ENCODE results near the gene CHST8. TPM values are rescaled to one million over a fixed set of nuclear protein-coding genes. Genes with fewer than 3 reads are reported as not detected.
"Not testable (repeated sequence)": the region's sequence is repeated elsewhere in the genome, so short reads cannot be mapped to it uniquely, and the experiment has no call there.

The CHST8 gene
- total RNA-seq, 5 donors from 2014 or later (not counting 1 experiment from before 2014, with no cell fraction given), result not detected

GRCh38 chr19:33603377-33603776 lies 18.4 kb upstream of the CHST8 start:
- peaks cover 16 to 33% (median 20%) of the 10 kb centered on the region in 3 donors for H3K9me3 Mint-ChIP-seq

GRCh38 chr19:33604651-33605050 lies 17.1 kb upstream of the CHST8 start:
- no peak for DNase-seq
- Histone ChIP-seq H3K4me1 (ENCODE audit: control insufficient read depth in 1 of 2, extremely low read depth in 1 of 2, insufficient read depth in 2 of 2, low read length in 2 of 2) (no peaks in the 10 kb centered on the region), H3K27ac (ENCODE audit: low read length) (no peak overlapping the region), H3K4me3 (ENCODE audit: control insufficient read depth in 1 of 2, extremely low read depth in 1 of 2, low read length in 1 of 2) (no peak overlapping the region), H3K36me3 (ENCODE audit: control insufficient read depth in 2 of 2, extremely low read depth in 1 of 2, insufficient read depth in 1 of 2, low read length in 1 of 2) (no peaks in the 10 kb centered on the region), H3K27me3 (replicated peaks in 1 of 2; ENCODE audit: control insufficient read depth in 2 of 2, extremely low read depth in 1 of 2, insufficient read depth in 2 of 2, low read length in 1 of 2) (peaks cover 0 to 12% of the 10 kb centered on the region in 2 experiments), H3K9me3 (peaks cover 2% of the 10 kb centered on the region)
- Mint-ChIP-seq H3K27me3 (peaks cover 15 to 26% of the 10 kb centered on the region in 2 donors), H3K9me3 (peaks cover 16 to 41% (median 20%) of the 10 kb centered on the region in 3 donors), H3K36me3 (no peaks in the 10 kb centered on the region), H3K4me1 (no peaks in the 10 kb centered on the region), H3K27ac (no peak overlapping the region), H3K4me3 (no peak overlapping the region)
- 58% methylated on average over 2 of the region's 5 CpGs for WGBS (ENCODE audit: insufficient coverage)
- ChIA-PET POLR2A (no interaction called here), CTCF (no interaction called here)
- no peak for ATAC-seq (replicated peaks in 1 of 4)

More at GRCh38 chr19:33603377-33603776, 18.4 kb upstream of the CHST8 start:
- H3K9me3 ChIP-seq, result no peaks in the 10 kb centered on the region
- ChIA-PET POLR2A (no interaction called here), CTCF (no interaction called here)
- no peaks in the 10 kb centered on the region for H3K36me3 Mint-ChIP-seq
- H3K27me3 Mint-ChIP-seq, result peaks cover 20 to 35% of the 10 kb centered on the region in 2 donors
- no peak overlapping the region for H3K4me3 ChIP-seq (ENCODE audit: control insufficient read depth in 1 of 2, extremely low read depth in 1 of 2, low read length in 1 of 2)
- H3K4me1 Mint-ChIP-seq, result no peaks in the 10 kb centered on the region
- no peak overlapping the region for H3K27ac Mint-ChIP-seq
- no peak overlapping the region for H3K4me3 Mint-ChIP-seq
- no peak for DNase-seq
- H3K27ac ChIP-seq (ENCODE audit: low read length), result no peak overlapping the region
- no peaks in the 10 kb centered on the region for H3K4me1 ChIP-seq (ENCODE audit: control insufficient read depth in 1 of 2, extremely low read depth in 1 of 2, insufficient read depth in 2 of 2, low read length in 2 of 2)
- ATAC-seq (replicated peaks in 1 of 4), result no peak
- 94% methylated on average over 2 of the region's 6 CpGs for WGBS (ENCODE audit: insufficient coverage)
- no peaks in the 10 kb centered on the region for H3K36me3 ChIP-seq (ENCODE audit: control insufficient read depth in 2 of 2, extremely low read depth in 1 of 2, insufficient read depth in 1 of 2, low read length in 1 of 2)
- peaks cover 0 to 12% of the 10 kb centered on the region in 2 experiments for H3K27me3 ChIP-seq (replicated peaks in 1 of 2; ENCODE audit: control insufficient read depth in 2 of 2, extremely low read depth in 1 of 2, insufficient read depth in 2 of 2, low read length in 1 of 2)

GRCh38 chr19:33605803-33606295 lies 15.9 kb upstream of the CHST8 start:
- DNase-seq; ATAC-seq (replicated peaks in 1 of 4); POLR2A ChIA-PET; H3K27ac ChIP-seq (ENCODE audit: low read length); H3K36me3 ChIP-seq (ENCODE audit: control insufficient read depth in 2 of 2, extremely low read depth in 1 of 2, insufficient read depth in 1 of 2, low read length in 1 of 2); CTCF ChIA-PET; H3K4me3 ChIP-seq (ENCODE audit: control insufficient read depth in 1 of 2, extremely low read depth in 1 of 2, low read length in 1 of 2); H3K36me3 Mint-ChIP-seq; H3K4me3 Mint-ChIP-seq; H3K9me3 ChIP-seq; H3K4me1 ChIP-seq (ENCODE audit: control insufficient read depth in 1 of 2, extremely low read depth in 1 of 2, insufficient read depth in 2 of 2, low read length in 2 of 2); H3K4me1 Mint-ChIP-seq; H3K27me3 ChIP-seq (replicated peaks in 1 of 2; ENCODE audit: control insufficient read depth in 2 of 2, extremely low read depth in 1 of 2, insufficient read depth in 2 of 2, low read length in 1 of 2); H3K27ac Mint-ChIP-seq: not testable (repeated sequence)
- 48% methylated on average over 2 of the region's 5 CpGs for WGBS (ENCODE audit: insufficient coverage)
- Mint-ChIP-seq H3K9me3 (peaks cover 17 to 47% (median 25%) of the 10 kb centered on the region in 3 donors), H3K27me3 (peaks cover 9 to 23% of the 10 kb centered on the region in 2 donors)

GRCh38 chr19:33606556-33606955 lies 15.2 kb upstream of the CHST8 start:
- H3K36me3 ChIP-seq (ENCODE audit: control insufficient read depth in 2 of 2, extremely low read depth in 1 of 2, insufficient read depth in 1 of 2, low read length in 1 of 2), result no peaks in the 10 kb centered on the region
- DNase-seq, result no peak
- ATAC-seq (replicated peaks in 1 of 4), result no peak
- Mint-ChIP-seq H3K27ac (no peak overlapping the region), H3K36me3 (no peaks in the 10 kb centered on the region), H3K4me3 (no peak overlapping the region), H3K27me3 (peaks cover 10 to 23% of the 10 kb centered on the region in 2 donors), H3K4me1 (no peaks in the 10 kb centered on the region), H3K9me3 (peaks cover 13 to 43% (median 21%) of the 10 kb centered on the region in 3 donors)
- no peaks in the 10 kb centered on the region for H3K4me1 ChIP-seq (ENCODE audit: control insufficient read depth in 1 of 2, extremely low read depth in 1 of 2, insufficient read depth in 2 of 2, low read length in 2 of 2)
- peaks cover 2% of the 10 kb centered on the region for H3K9me3 ChIP-seq
- peaks cover 0 to 3% of the 10 kb centered on the region in 2 experiments for H3K27me3 ChIP-seq (replicated peaks in 1 of 2; ENCODE audit: control insufficient read depth in 2 of 2, extremely low read depth in 1 of 2, insufficient read depth in 2 of 2, low read length in 1 of 2)
- POLR2A ChIA-PET, result no interaction called here
- CTCF ChIA-PET, result no interaction called here
- WGBS (ENCODE audit: insufficient coverage), result 56% methylated on average over 1 of the region's 4 CpGs
- no peak overlapping the region for H3K4me3 ChIP-seq (ENCODE audit: control insufficient read depth in 1 of 2, extremely low read depth in 1 of 2, low read length in 1 of 2)
- no peak overlapping the region for H3K27ac ChIP-seq (ENCODE audit: low read length)

- Histone ChIP-seq H3K4me3 (ENCODE audit: control insufficient read depth in 1 of 2, extremely low read depth in 1 of 2, low read length in 1 of 2) (no peak overlapping the region), H3K9me3 (peaks cover 2% of the 10 kb centered on the region), H3K27me3 (replicated peaks in 1 of 2; ENCODE audit: control insufficient read depth in 2 of 2, extremely low read depth in 1 of 2, insufficient read depth in 2 of 2, low read length in 1 of 2) (peaks cover 0 to 20% of the 10 kb centered on the region in 2 experiments), H3K27ac (ENCODE audit: low read length) (no peak overlapping the region), H3K4me1 (ENCODE audit: control insufficient read depth in 1 of 2, extremely low read depth in 1 of 2, insufficient read depth in 2 of 2, low read length in 2 of 2) (no peaks in the 10 kb centered on the region), H3K36me3 (ENCODE audit: control insufficient read depth in 2 of 2, extremely low read depth in 1 of 2, insufficient read depth in 1 of 2, low read length in 1 of 2) (no peaks in the 10 kb centered on the region)
- ChIA-PET POLR2A (no interaction called here), CTCF (no interaction called here)
- Mint-ChIP-seq H3K36me3 (no peaks in the 10 kb centered on the region), H3K9me3 (peaks cover 5 to 25% (median 6%) of the 10 kb centered on the region in 3 donors), H3K4me1 (no peaks in the 10 kb centered on the region), H3K4me3 (no peak overlapping the region), H3K27ac (no peak overlapping the region), H3K27me3 (peaks cover 18% of the 10 kb centered on the region in 2 donors)
- DNase-seq, result no peak
- no peak for ATAC-seq (replicated peaks in 1 of 4)
- no CpG with 5 or more reads among the region's 1 CpG for WGBS (ENCODE audit: insufficient coverage)
Measured at GRCh38 chr19:33609353-33609752, 12.4 kb upstream of the CHST8 start.

- no peak overlapping the region for H3K27ac Mint-ChIP-seq
- H3K27ac ChIP-seq (ENCODE audit: low read length), result no peak overlapping the region
- no peaks in the 10 kb centered on the region for H3K36me3 Mint-ChIP-seq
- H3K4me1 ChIP-seq (ENCODE audit: control insufficient read depth in 1 of 2, extremely low read depth in 1 of 2, insufficient read depth in 2 of 2, low read length in 2 of 2), result no peaks in the 10 kb centered on the region
- peaks cover 5 to 25% (median 6%) of the 10 kb centered on the region in 3 donors for H3K9me3 Mint-ChIP-seq
- ChIA-PET POLR2A (no interaction called here), CTCF (no interaction called here)
- no peaks in the 10 kb centered on the region for H3K4me1 Mint-ChIP-seq
- H3K36me3 ChIP-seq (ENCODE audit: control insufficient read depth in 2 of 2, extremely low read depth in 1 of 2, insufficient read depth in 1 of 2, low read length in 1 of 2), result no peaks in the 10 kb centered on the region
- DNase-seq, result no peak
- H3K9me3 ChIP-seq, result peaks cover 2% of the 10 kb centered on the region
- no peak overlapping the region for H3K4me3 Mint-ChIP-seq
- WGBS (ENCODE audit: insufficient coverage), result no CpG with 5 or more reads among the region's 1 CpG
- peaks cover 0 to 19% of the 10 kb centered on the region in 2 experiments for H3K27me3 ChIP-seq (replicated peaks in 1 of 2; ENCODE audit: control insufficient read depth in 2 of 2, extremely low read depth in 1 of 2, insufficient read depth in 2 of 2, low read length in 1 of 2)
- ATAC-seq (replicated peaks in 1 of 4), result no peak
- H3K27me3 Mint-ChIP-seq, result peaks cover 23 to 24% of the 10 kb centered on the region in 2 donors
- H3K4me3 ChIP-seq (ENCODE audit: control insufficient read depth in 1 of 2, extremely low read depth in 1 of 2, low read length in 1 of 2), result no peak overlapping the region
Measured at GRCh38 chr19:33610588-33610987, 11.2 kb upstream of the CHST8 start.
